T-helper 17 cell (primary cell): ENCODE measurements around the gene LANCL2. TPM values are rescaled to one million over a fixed set of nuclear protein-coding genes. Genes with fewer than 3 reads are reported as not detected.
"Not testable (repeated sequence)": the region's sequence is repeated elsewhere in the genome, so short reads cannot be mapped to it uniquely, and the experiment has no call there.

ENCODE experiments used
- ATAC-seq: fragments of 150-1000 bp; cut with Tn5 transposase; 2 replicates; pipeline ENCODE4 v1.10.0; 2021; ENCODE audit warnings: mild to moderate bottlenecking, moderate library complexity
- DNase-seq, 3 donors: peaks; one replicate each; pipeline versions ENCODE4 v3.0.0 to v3.0.0-alpha.2; 2020 to 2021
- H3K9me3 ChIP-seq: one replicate; pipeline ENCODE4 v1.7.0; 2013; ENCODE audit warnings: low read length, mild to moderate bottlenecking; ENCODE audit not compliant: control insufficient read depth, poor library complexity, severe bottlenecking
- H3K27ac Mint-ChIP-seq: one replicate; pipeline ENCODE4 v1.8.0; 2022; ENCODE audit warnings: mild to moderate bottlenecking, moderate library complexity, mixed read lengths
- H3K27me3 Mint-ChIP-seq: one replicate; pipeline ENCODE4 v1.8.0; 2022; ENCODE audit warnings: mixed read lengths
- H3K36me3 Mint-ChIP-seq: one replicate; pipeline ENCODE4 v1.8.0; 2022; ENCODE audit warnings: low read depth, mixed read lengths
- H3K4me1 Mint-ChIP-seq: one replicate; pipeline ENCODE4 v1.8.0; 2022; ENCODE audit warnings: mild to moderate bottlenecking, mixed read lengths
- H3K4me3 Mint-ChIP-seq: one replicate; pipeline ENCODE4 v1.8.0; 2022; ENCODE audit warnings: mild to moderate bottlenecking, moderate library complexity, mixed read lengths
- total RNA-seq, 4 donors: library from RNA in 2 of 4; stranded (reverse) in 2 of 4; gene quantifications; one replicate each; pipeline ENCODE4 v1.2.3 and lab custom pipeline; 2022 to 2026

Gene LANCL2
- total RNA-seq, 2 donors from 2014 or later, result 6.6 to 11.0 TPM

GRCh38 chr7:55397617-55398016 is 32.5 kb downstream of the LANCL2 start:
- ATAC-seq (no peak), DNase-seq (no peak)
- no peaks in the 10 kb centered on the region for H3K9me3 ChIP-seq
- H3K4me1 Mint-ChIP-seq, result no peaks in the 10 kb centered on the region
- H3K27me3 Mint-ChIP-seq, result no peaks in the 10 kb centered on the region
- no peaks in the 10 kb centered on the region for H3K36me3 Mint-ChIP-seq
- H3K27ac Mint-ChIP-seq, result no peak overlapping the region
- H3K4me3 Mint-ChIP-seq, result no peak overlapping the region

GRCh38 chr7:55400191-55400590 is 35.1 kb downstream of the LANCL2 start:
- no peaks in the 10 kb centered on the region for H3K9me3 ChIP-seq
- Mint-ChIP-seq H3K27ac (no peak overlapping the region), H3K4me3 (no peak overlapping the region), H3K27me3 (no peaks in the 10 kb centered on the region), H3K36me3 (peaks cover 5% of the 10 kb centered on the region), H3K4me1 (no peaks in the 10 kb centered on the region)
- no peak for ATAC-seq
- DNase-seq, result no peak

GRCh38 chr7:55402506-55402905 is 37.4 kb downstream of the LANCL2 start:
- H3K36me3 Mint-ChIP-seq, H3K27me3 Mint-ChIP-seq, ATAC-seq, H3K27ac Mint-ChIP-seq, DNase-seq, H3K4me3 Mint-ChIP-seq, H3K9me3 ChIP-seq, H3K4me1 Mint-ChIP-seq: not testable (repeated sequence)

- peak overlapping the region; percentile 60 for H3K27ac Mint-ChIP-seq
Measured at GRCh38 chr7:55405856-55406541, 40.9 kb downstream of the LANCL2 start.

GRCh38 chr7:55409482-55410225 is 44.5 kb downstream of the LANCL2 start:
- ATAC-seq, result no peak
- no peak for DNase-seq
- H3K27me3 Mint-ChIP-seq, result no peaks in the 10 kb centered on the region
- H3K27ac Mint-ChIP-seq, result no peak overlapping the region
- H3K9me3 ChIP-seq, result no peaks in the 10 kb centered on the region
- H3K4me3 Mint-ChIP-seq, result no peak overlapping the region
- H3K4me1 Mint-ChIP-seq, result no peaks in the 10 kb centered on the region
- H3K36me3 Mint-ChIP-seq, result peaks cover 2% of the 10 kb centered on the region

More at GRCh38 chr7:55405856-55406541, 40.9 kb downstream of the LANCL2 start:
- DNase-seq (no peak), ATAC-seq (no peak)
- Mint-ChIP-seq H3K36me3 (peaks cover 7% of the 10 kb centered on the region), H3K4me3 (no peak overlapping the region), H3K27me3 (no peaks in the 10 kb centered on the region), H3K4me1 (no peaks in the 10 kb centered on the region)
- no peaks in the 10 kb centered on the region for H3K9me3 ChIP-seq

GRCh38 chr7:55410667-55411239 is 45.6 kb downstream of the LANCL2 start:
- Mint-ChIP-seq H3K36me3 (peaks cover 2% of the 10 kb centered on the region), H3K27ac (no peak overlapping the region), H3K4me3 (no peak overlapping the region), H3K4me1 (peaks cover 2% of the 10 kb centered on the region), H3K27me3 (no peaks in the 10 kb centered on the region)
- ATAC-seq (no peak), DNase-seq (no peak)
- H3K9me3 ChIP-seq, result no peaks in the 10 kb centered on the region

GRCh38 chr7:55411844-55412243 is 46.7 kb downstream of the LANCL2 start:
- Mint-ChIP-seq H3K36me3 (peaks cover 2% of the 10 kb centered on the region), H3K4me1 (peaks cover 2% of the 10 kb centered on the region), H3K4me3 (no peak overlapping the region), H3K27me3 (no peaks in the 10 kb centered on the region), H3K27ac (no peak overlapping the region)
- ATAC-seq (no peak), DNase-seq (no peak)
- no peaks in the 10 kb centered on the region for H3K9me3 ChIP-seq

GRCh38 chr7:55413442-55413841 is 48.3 kb downstream of the LANCL2 start:
- Mint-ChIP-seq H3K27ac (no peak overlapping the region), H3K36me3 (no peaks in the 10 kb centered on the region)

GRCh38 chr7:55415173-55415778 is 50.1 kb downstream of the LANCL2 start:
- Mint-ChIP-seq H3K27me3 (no peaks in the 10 kb centered on the region), H3K36me3 (peaks cover 2% of the 10 kb centered on the region), H3K4me1 (peaks cover 2% of the 10 kb centered on the region), H3K4me3 (no peak overlapping the region), H3K27ac (peak overlapping the region; percentile 57)
- no peaks in the 10 kb centered on the region for H3K9me3 ChIP-seq
- DNase-seq (peak; percentile 56 to 78 (median 68)), ATAC-seq (peak; percentile 100)

More at GRCh38 chr7:55413442-55413841, 48.3 kb downstream of the LANCL2 start:
- Mint-ChIP-seq H3K27me3 (no peaks in the 10 kb centered on the region), H3K4me3 (no peak overlapping the region), H3K4me1 (peaks cover 2% of the 10 kb centered on the region)
- DNase-seq (no peak), ATAC-seq (no peak)
- no peaks in the 10 kb centered on the region for H3K9me3 ChIP-seq

GRCh38 chr7:55417456-55417855 is 52.3 kb downstream of the LANCL2 start:
- H3K27ac Mint-ChIP-seq, H3K9me3 ChIP-seq, DNase-seq, H3K36me3 Mint-ChIP-seq, ATAC-seq, H3K27me3 Mint-ChIP-seq, H3K4me3 Mint-ChIP-seq, H3K4me1 Mint-ChIP-seq: not testable (repeated sequence)

- DNase-seq, result no peak
- no peaks in the 10 kb centered on the region for H3K9me3 ChIP-seq
Measured at GRCh38 chr7:55420530-55420929, 55.4 kb downstream of the LANCL2 start.

GRCh38 chr7:55423277-55423711 is 58.2 kb downstream of the LANCL2 start:
- no peak overlapping the region for H3K4me3 Mint-ChIP-seq
- ATAC-seq (no peak), DNase-seq (no peak)
- no peaks in the 10 kb centered on the region for H3K27me3 Mint-ChIP-seq
- H3K4me1 Mint-ChIP-seq, result peaks cover 7% of the 10 kb centered on the region
- peaks cover 11% of the 10 kb centered on the region for H3K36me3 Mint-ChIP-seq
- H3K27ac Mint-ChIP-seq, result no peak overlapping the region
- no peaks in the 10 kb centered on the region for H3K9me3 ChIP-seq

More at GRCh38 chr7:55420530-55420929, 55.4 kb downstream of the LANCL2 start:
- peaks cover 1% of the 10 kb centered on the region for H3K4me1 Mint-ChIP-seq
- H3K27ac Mint-ChIP-seq, result peak overlapping the region; percentile 79
- no peaks in the 10 kb centered on the region for H3K27me3 Mint-ChIP-seq
- peaks cover 4% of the 10 kb centered on the region for H3K36me3 Mint-ChIP-seq
- no peak overlapping the region for H3K4me3 Mint-ChIP-seq
- ATAC-seq, result no peak

- H3K36me3 Mint-ChIP-seq, result peaks cover 11% of the 10 kb centered on the region
- H3K9me3 ChIP-seq, result no peaks in the 10 kb centered on the region
- H3K27me3 Mint-ChIP-seq, result no peaks in the 10 kb centered on the region
Measured at GRCh38 chr7:55423891-55424290, 58.8 kb downstream of the LANCL2 start.

More at GRCh38 chr7:55423891-55424290, 58.8 kb downstream of the LANCL2 start:
- no peak for ATAC-seq
- no peak for DNase-seq
- Mint-ChIP-seq H3K4me1 (peaks cover 7% of the 10 kb centered on the region), H3K4me3 (no peak overlapping the region), H3K27ac (no peak overlapping the region)
